Cardiac atrium fibroblast (primary cell): ENCODE data around the gene TRAPPC12. TPM values are rescaled to one million over a fixed set of nuclear protein-coding genes. Genes with fewer than 3 reads are reported as not detected.

Experiments used
- total RNA-seq: library from RNA; depleted of rRNA; stranded (reverse); fragments of >200 nt; gene quantifications from 2 replicates; pipeline ENCODE4 v1.2.3, GENCODE V29; 2015

TRAPPC12 gene
- total RNA-seq: 45.1 and 77.3 TPM in 2 replicates

DNA sequence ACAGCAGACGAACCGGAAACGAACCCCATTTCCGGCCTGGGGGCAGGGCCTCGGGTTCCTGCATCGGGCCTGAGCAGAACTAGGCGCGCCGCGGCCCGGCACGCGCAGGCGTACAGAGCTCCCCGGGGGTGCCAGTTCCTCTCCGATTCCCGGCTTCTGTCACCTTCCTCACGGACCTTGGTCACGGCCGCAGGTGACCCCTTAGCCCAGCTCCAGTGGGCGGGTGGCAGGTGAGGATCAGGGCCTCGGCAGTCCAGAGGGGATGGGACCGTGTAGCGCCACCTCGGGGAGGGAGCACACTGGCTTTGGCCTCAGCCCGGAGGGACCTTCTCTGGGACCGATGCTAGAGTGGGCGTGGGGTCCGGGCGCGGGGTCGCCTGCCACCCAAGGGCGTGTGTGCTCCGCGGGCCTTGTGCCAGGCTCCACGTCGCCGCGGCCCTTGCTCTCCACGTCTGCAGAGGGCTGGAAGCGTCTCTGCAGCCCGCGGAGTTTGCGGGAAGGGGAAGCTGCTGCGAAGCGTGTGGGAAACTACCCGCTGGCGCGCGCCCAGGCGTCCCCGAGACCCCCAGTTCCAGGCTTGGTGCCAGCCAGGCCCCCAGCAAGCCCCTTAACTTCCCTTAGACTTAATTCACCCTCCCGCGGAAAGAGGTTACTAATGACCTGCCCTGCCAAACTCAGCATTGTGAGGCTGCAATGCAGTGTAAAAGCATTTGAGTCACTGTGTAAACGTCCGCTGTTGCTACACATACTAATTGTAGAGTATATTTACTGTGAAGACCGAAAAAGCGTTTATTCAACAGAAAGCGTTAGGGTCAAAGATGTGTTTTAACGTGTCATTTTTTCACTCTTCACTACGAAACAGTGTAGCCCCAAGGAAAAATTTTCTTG is at the start of gene TRAPPC12:
TRAPPC12 (plus strand) TSS at position 48 of the 888 bp plus-strand sequence. CDS start 7,930 bp downstream, outside the sequence.

DNA sequence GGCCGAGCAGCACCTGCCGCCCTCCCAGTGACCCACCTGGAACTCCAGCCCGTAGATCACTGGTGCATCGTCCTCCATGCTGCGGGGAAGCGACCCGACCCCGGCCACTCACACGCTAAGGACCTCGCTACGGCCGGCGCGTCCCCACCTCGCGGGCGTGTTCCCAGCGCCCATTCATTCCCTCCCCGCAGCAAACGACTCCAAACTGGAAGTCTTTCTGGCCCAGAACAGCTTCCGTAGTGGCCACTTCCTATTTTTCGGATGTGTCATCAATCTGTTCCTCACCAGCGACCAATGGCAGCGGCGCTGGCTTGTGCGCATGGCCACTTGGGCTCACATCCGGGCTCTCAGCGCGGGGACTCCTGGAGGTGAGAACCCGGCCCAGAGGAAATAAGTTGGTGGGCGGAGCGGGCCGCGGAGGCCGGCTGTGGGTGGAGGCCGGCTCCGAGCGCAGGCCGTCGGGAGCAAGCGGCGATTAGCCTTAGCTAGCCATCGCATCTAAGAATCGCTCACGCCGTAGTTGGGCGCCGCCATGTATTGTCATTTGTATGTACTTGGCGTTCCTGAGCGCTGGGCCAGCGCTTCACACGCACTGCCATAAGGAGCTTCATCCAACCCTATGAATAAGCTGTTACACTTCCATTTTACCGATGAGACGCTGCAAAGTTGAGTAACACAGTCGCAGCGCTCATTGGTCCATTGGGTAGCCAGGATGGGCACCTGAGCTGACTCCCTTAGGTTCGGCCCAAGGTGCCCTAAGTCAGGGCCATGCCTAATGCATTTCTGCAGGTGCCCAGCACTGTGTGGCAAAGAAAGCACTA is 1.7 kb upstream of the TRAPPC12 start, which contains the start of gene EIPR1:
EIPR1 (minus strand) TSS at position 207 of the 821 bp plus-strand sequence; CDS start at position 78, 129 bp downstream.

DNA sequence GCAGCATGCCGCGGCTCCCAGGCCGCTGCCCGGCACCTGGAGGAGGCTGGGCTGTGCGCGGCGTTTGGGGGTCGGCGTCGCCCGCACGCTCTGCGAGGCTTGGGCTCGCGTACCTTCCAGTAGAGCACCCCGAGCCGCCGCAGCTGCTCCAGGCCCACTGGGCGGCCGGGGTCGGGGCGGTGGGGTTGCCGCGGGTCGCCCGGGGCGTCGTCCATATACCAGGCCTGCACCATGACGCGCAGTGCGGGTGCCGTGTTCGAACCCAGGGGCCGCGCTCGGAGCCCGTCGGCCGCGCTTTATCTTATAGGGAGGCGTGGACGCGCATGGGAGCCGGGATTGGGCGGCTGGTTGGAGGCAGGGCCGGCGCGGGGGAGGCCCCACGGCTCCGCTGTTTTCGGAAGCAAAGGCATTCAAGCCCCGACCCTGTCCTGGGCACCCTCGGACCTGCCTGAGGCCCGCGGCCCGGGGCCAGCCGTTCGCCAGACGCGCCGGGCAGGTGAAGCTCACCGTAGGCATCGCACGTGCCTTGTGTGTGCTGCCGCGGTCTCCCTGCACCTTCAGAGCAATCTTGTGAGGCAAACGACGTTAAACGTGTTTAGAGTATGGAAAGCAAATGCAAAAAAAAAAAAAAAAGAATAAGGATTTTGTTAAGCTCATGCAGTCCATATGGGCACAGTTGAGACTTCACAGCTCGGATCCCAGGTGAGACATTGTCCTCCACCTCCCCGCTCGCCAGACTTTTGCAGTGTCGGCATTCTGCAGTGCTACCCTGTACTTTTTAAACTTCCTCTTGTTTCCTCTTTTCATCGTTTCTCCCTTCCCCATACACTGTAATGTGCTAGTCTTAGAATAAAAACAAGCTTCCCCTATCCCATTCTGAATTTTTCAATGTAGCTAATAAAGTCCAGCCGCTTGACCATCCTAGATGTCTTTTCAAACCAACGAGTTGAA is 140.0 kb downstream of the TRAPPC12 start, which contains the start of gene ADI1:
ADI1 (minus strand) TSS at position 277 of the 951 bp plus-strand sequence; CDS start at position 233, 44 bp downstream.

Other genes with a start within 250 kb of the TRAPPC12 start
- gene EIPR1, start 1.9 kb upstream of the TRAPPC12 start, total RNA-seq: 47.5 and 50.4 TPM in 2 replicates
- gene ADI1, start 139.8 kb downstream of the TRAPPC12 start, total RNA-seq: 68.1 and 68.9 TPM in 2 replicates
- 28.2 and 31.4 TPM in 2 replicates for gene RNASEH1, start 178.6 kb downstream of the TRAPPC12 start, total RNA-seq
- gene RPS7, start 195.6 kb downstream of the TRAPPC12 start, total RNA-seq: 2,859 and 3,922 TPM in 2 replicates
- 25.6 and 47.5 TPM in 2 replicates for gene COLEC11, start 215.4 kb downstream of the TRAPPC12 start, total RNA-seq